ENCODE results near the gene MNT. TPM values are rescaled to one million over a fixed set of nuclear protein-coding genes. Genes with fewer than 3 reads are reported as not detected.

The MNT gene
- total and polyA plus RNA-seq, 2 of the 8 experiments (the other 6 are each of a cell fraction or from before 2014, with no cell fraction given) = 5.0 to 17.3 TPM

DNA sequence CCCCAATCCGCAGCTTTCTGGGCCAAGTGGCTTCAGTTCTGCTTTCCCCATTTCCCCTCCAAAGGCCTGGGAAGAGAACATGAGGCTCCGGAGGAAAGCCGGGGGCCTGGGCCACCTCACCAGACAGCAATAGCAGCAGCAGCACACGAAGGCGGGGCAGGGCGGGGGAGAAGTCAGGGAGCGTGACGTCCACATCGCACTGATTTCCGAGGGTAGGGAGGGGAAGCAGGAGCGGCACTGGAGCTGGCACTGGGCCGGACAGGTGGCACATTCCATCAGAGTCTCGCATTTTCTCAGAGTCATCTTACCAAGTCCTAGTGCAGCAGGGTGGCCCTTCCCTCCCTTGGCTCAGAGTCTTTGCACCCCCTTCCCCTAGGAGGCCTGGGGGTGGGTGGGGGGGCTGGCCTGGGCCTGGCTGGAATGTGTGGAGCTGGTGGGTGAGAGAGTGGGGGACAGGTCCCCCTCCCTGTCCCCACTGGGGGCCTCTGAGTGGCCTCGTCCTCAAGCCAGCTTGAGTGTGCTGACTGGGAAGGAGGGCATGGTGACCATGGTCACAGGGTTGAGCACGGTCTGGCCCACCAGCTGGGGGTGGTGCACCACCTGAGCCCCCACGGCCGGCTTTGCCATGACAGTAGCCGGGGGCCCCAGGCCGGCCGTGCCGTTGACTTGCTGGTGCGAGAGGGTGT lies 14.3 kb downstream of the MNT start:
- H3K9me3 ChIP-seq (ENCODE audit: insufficient read depth in 2 of 2, low read depth in 1 of 2, low read length in 1 of 2) = no peaks in the 10 kb centered on the region
- no peak overlapping the region for H3K4me3 ChIP-seq (ENCODE audit: extremely low read depth in 1 of 4, insufficient read depth in 2 of 4, low read depth in 3 of 4, low read length in 4 of 4)
- no peak overlapping the region; the same call in 1 of the 2 replicates for H4K8ac ChIP-seq (ENCODE audit: extremely low read depth, insufficient read depth, low read length)
- H3K79me2 ChIP-seq (ENCODE audit: control insufficient read depth in 1 of 2, insufficient read depth in 2 of 2, low read length in 2 of 2) = peaks cover 0 to 10% of the 10 kb centered on the region in 2 experiments; a peak in 1 of 4 replicates
- H3K27ac ChIP-seq (ENCODE audit: low read depth, low read length) = no peak overlapping the region
- H2BK12ac ChIP-seq (ENCODE audit: low read depth, low read length) = no peak overlapping the region
- peaks cover 5% of the 10 kb centered on the region; the same call in 1 of the 2 replicates for H3K79me1 ChIP-seq (ENCODE audit: low read depth, low read length)
- POLR2A ChIA-PET (ENCODE audit: partially characterized antibody) = interaction anchor here (1.1 to 15.4 kb wide), 4 partner anchors 15 to 25 kb away, joined by 3 to 193 read pairs (median 22); partner anchors contain the start of gene MNT
- H3K4me1 ChIP-seq (replicated peaks in 1 of 4; ENCODE audit: control insufficient read depth in 3 of 4, insufficient read depth in 4 of 4, low read length in 3 of 4) = peaks cover 0 to 15% (median 7%) of the 10 kb centered on the region in 4 experiments; a peak in 5 of 7 replicates
- no peak overlapping the region for H3K23ac ChIP-seq (ENCODE audit: insufficient read length)
- peaks cover 9% of the 10 kb centered on the region in 2 experiments for H4K20me1 ChIP-seq (replicated peaks in 1 of 2; ENCODE audit: control insufficient read depth in 1 of 2, insufficient read depth in 2 of 2, low read length in 2 of 2)
- no peaks in the 10 kb centered on the region for H3K27me3 ChIP-seq (replicated peaks in 1 of 4; ENCODE audit: control insufficient read depth in 3 of 4, extremely low read depth in 1 of 4, insufficient read depth in 3 of 4, low read length in 3 of 4)
- FAIRE-seq (no peak), DNase-seq (ENCODE audit: low read depth in 1 of 2, low spot score in 2 of 2) (no peak)
- CTCF ChIA-PET (ENCODE audit: partially characterized antibody) = interaction anchor here (0.8 to 11.8 kb wide), 3 partner anchors 17 to 30 kb away, joined by 4 to 209 read pairs (median 9); no protein-coding TSS in a partner anchor
- no peak overlapping the region for H3K18ac ChIP-seq (ENCODE audit: extremely low read depth, low read length)
- no peak overlapping the region for H2BK20ac ChIP-seq (ENCODE audit: low read length)
- no peak overlapping the region for H2BK120ac ChIP-seq (replicated peaks; ENCODE audit: low read depth, low read length)
- no peak overlapping the region for H3K4me2 ChIP-seq (ENCODE audit: insufficient read depth in 1 of 2, low read depth in 2 of 2, low read length in 2 of 2)
- no peak overlapping the region for H3K14ac ChIP-seq (ENCODE audit: insufficient read length)
- no peak overlapping the region for H3K9ac ChIP-seq (replicated peaks in 1 of 4; ENCODE audit: extremely low read depth in 1 of 4, low read depth in 3 of 4, low read length in 3 of 4)
- WGBS, 2 experiments (ENCODE audit: extremely low coverage in 1 of 2, insufficient coverage in 1 of 2, insufficient read length in 1 of 2, insufficient replicate concordance in 2 of 2, low coverage in 1 of 2, low lambda C conversion rate in 2 of 2, missing lambda C conversion rate in 1 of 2) = 92% methylated on average over 21 of the region's 22 CpGs; no CpG with 5 or more reads in 1 of the 2 experiments
- peaks cover 0 to 8% (median 5%) of the 10 kb centered on the region in 4 experiments; a peak in 3 of 8 replicates for H3K36me3 ChIP-seq (ENCODE audit: control insufficient read depth in 2 of 4, insufficient read depth in 4 of 4, low read length in 3 of 4)
- no peak overlapping the region for H2BK15ac ChIP-seq (ENCODE audit: low read length)
- H3K56ac ChIP-seq (replicated peaks; ENCODE audit: insufficient read length, low read depth, low read length) = no peak overlapping the region
- no peak overlapping the region for H2AFZ ChIP-seq (ENCODE audit: low read length)
- H2AK5ac ChIP-seq (ENCODE audit: low read depth, low read length) = no peak overlapping the region
- H3K4ac ChIP-seq (replicated peaks; ENCODE audit: insufficient read length, low read depth, low read length) = no peak overlapping the region
- no peak overlapping the region for H4K91ac ChIP-seq (replicated peaks; ENCODE audit: insufficient read length, low read length)
- no peaks in the 10 kb centered on the region for H3K23me2 ChIP-seq (ENCODE audit: low read depth, low read length)
- no peak overlapping the region for H4K5ac ChIP-seq (ENCODE audit: insufficient read length, low read depth, low read length)
- no peak overlapping the region for H2BK5ac ChIP-seq (ENCODE audit: low read depth, low read length)
- TF ChIP-seq E2F6 (IDR thresholded peaks at IDR 0.05) (no peak), RFX5 (IDR thresholded peaks at IDR 0.05; ENCODE audit: borderline replicate concordance, low read depth, low read length) (no peak), TAF7 (optimal IDR thresholded peaks at IDR 0.05; ENCODE audit: borderline replicate concordance, low read depth, low read length) (no peak), CHD1 (IDR thresholded peaks at IDR 0.05; ENCODE audit: low read depth, low read length) (no peak), TBP (IDR thresholded peaks at IDR 0.05; ENCODE audit: low read depth, low read length) (no peak), ATF2 (IDR thresholded peaks at IDR 0.05; ENCODE audit: low read length) (no peak)
- TF ChIP-seq, protein P1, sequence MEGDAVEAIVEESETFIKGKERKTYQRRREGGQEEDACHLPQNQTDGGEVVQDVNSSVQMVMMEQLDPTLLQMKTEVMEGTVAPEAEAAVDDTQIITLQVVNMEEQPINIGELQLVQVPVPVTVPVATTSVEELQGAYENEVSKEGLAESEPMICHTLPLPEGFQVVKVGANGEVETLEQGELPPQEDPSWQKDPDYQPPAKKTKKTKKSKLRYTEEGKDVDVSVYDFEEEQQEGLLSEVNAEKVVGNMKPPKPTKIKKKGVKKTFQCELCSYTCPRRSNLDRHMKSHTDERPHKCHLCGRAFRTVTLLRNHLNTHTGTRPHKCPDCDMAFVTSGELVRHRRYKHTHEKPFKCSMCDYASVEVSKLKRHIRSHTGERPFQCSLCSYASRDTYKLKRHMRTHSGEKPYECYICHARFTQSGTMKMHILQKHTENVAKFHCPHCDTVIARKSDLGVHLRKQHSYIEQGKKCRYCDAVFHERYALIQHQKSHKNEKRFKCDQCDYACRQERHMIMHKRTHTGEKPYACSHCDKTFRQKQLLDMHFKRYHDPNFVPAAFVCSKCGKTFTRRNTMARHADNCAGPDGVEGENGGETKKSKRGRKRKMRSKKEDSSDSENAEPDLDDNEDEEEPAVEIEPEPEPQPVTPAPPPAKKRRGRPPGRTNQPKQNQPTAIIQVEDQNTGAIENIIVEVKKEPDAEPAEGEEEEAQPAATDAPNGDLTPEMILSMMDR (IDR thresholded peaks at IDR 0.05; ENCODE audit: control extremely low read depth in 1 of 3, insufficient read depth in 1 of 3, low read depth in 1 of 3, low read length in 3 of 3) = no peak
